GM04504 (cell line): ENCODE measurements around the gene KCNK3.
A peak's percentile ranks its signal among the peaks of the same experiment; 100 is the strongest.

ENCODE experiments used
- DNase-seq: peaks from one replicate; pipeline ENCODE4 v3.0.0-alpha.2; 2012; ENCODE audit warnings: low read depth

KCNK3 gene

GRCh38 chr2:26691881-26692278 is 642 bp upstream of the KCNK3 start:
- DNase-seq, result no peak

DNA sequence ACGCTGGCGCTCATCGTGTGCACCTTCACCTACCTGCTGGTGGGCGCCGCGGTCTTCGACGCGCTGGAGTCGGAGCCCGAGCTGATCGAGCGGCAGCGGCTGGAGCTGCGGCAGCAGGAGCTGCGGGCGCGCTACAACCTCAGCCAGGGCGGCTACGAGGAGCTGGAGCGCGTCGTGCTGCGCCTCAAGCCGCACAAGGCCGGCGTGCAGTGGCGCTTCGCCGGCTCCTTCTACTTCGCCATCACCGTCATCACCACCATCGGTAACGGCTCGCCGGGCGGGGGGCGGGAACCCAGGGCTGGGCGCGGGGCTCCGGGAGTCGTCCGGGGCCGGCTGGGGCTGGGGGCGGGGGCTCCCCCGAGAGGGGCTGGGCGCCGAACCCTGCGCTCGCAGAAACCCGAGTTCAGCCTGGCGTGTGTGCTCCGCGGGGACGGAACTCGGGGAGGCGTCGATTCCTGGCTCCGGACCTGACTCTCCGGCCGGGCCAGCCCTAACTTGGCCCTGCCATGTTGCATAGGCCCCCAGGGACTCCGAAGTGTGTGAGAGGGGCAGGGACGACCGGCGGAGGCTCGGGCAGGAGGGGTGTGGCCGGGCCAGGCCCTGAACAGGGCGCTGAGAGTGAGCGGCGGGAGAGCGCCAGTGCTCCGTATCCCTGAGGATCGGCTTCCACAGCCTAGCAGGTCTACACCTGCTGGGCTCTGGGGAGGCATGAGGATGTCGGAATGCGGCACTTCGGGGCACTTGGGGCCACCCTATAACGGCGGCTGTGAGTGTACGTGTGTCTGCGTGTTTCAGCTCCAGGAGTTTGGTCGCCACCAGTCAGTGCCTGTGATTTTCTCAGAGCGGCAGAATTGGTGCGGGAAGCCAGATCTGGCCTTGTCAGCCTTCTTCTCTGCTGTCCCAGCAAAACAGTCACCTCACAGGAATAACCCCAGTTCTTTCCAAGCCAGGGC is 651 bp downstream of the KCNK3 start:
- DNase-seq, result no peak

- no peak for DNase-seq
These were observed 1.5 kb downstream of the KCNK3 start for GRCh38 chr2:26694001-26694400.

DNA sequence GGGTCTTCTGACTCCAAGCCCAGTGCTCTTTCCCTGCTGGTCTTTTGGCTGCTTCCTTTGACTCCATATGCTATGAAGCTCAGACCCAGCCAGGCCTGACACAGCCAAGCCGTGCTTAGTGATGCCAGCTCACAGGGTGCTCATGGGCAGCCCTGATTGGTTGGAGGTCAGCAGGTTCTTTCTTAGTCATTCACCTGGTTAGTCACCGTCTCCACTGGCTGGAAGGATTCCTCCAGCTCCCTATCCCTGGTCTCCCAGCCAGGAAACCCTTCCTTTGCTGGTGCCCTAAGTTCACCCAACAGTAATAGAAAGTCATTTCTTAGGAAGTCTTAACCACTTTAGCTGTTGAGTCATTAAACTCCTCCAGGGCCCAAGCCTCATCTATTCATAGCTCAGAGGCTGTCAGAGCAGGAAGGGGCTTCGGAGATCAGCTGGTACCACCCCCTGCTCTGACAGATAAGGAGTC is 3.9 kb downstream of the KCNK3 start:
- DNase-seq, result peak; percentile 50

DNA sequence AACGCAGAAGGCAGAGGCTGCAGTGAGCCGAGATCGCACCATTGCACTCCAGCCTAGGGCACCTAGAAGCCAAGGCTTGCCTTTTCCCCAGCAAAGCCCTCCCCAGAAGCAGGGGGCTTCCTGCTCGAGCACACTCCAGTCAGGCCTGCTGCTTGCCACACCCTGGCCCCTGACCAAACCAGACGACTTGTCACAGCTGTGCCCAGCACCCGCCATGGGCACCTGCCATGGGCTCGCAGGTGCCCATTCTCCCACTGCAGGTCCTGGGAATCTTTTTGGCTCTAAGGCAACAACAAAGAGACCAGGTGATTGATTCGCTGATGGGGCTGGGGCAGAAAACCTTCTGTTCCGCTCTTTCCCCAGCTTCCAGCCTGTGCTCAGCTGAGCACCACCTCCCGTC is 4.9 kb downstream of the KCNK3 start:
- no peak for DNase-seq

DNA sequence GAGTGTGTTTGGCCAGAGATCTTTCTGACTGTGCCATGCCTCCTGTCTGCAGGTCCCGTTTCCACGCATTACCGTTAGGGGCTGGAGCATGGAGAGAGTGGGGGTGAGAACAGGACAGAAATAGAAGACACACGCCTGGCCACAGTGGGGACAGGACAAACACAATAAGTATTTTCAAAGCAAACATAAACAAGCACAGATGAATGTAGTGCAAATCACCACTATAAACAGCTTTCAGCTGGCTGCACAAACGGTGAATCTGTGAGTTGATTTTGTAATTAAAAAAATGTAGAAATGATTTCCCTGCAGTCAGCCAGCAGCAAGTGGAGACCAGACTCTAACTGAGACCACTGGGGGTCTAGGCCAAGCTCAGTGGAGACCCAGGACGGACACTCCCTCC is 6.8 kb downstream of the KCNK3 start:
- no peak for DNase-seq

DNA sequence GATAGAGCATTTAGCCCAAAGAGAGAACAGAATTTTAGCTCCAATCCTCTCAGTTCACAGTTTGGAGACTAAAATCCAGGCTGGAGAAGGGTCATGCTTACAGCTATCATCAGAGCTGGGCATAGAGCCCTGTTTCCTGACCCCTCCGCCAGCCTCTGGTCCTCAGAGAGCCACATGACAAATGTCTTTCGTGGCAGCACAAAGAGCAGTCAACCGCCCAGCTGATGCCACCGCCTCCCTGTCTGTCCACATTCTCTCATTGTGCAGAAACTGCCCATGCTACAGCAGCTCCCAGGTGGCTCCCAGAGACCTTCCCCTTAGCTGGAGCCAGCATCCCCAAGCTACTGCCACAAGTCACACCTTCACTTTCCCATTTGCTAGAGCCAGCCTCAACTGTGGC is 7.6 kb downstream of the KCNK3 start:
- no peak for DNase-seq

DNA sequence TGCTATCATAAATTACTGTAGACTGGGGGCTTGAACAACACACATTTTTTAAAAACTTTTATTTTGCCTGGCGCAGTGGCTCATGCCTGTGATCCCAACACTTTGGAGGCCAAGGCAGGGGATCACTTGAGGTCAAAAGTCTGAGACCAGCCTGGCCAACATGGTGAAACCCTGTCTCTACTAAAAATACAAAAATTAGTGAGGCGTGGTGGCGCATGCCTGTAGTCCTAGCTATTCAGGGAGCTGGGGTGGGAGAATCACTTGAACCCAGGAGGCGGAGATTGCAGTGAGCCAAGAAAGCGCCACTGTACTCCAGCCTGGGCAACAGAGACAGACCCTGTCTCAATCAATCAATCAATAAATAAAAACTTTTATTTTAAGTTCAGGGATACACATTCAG is 9.1 kb downstream of the KCNK3 start:
- DNase-seq, result no peak

- DNase-seq, result no peak
These were observed 9.5 kb downstream of the KCNK3 start for GRCh38 chr2:26702025-26702424.

- DNase-seq, result peak; percentile 60
These were observed 12.0 kb downstream of the KCNK3 start for GRCh38 chr2:26704441-26704977.

GRCh38 chr2:26705126-26705525 is 12.6 kb downstream of the KCNK3 start:
- DNase-seq, result no peak

- no peak for DNase-seq
These were observed 13.6 kb downstream of the KCNK3 start for GRCh38 chr2:26706093-26706492.

DNA sequence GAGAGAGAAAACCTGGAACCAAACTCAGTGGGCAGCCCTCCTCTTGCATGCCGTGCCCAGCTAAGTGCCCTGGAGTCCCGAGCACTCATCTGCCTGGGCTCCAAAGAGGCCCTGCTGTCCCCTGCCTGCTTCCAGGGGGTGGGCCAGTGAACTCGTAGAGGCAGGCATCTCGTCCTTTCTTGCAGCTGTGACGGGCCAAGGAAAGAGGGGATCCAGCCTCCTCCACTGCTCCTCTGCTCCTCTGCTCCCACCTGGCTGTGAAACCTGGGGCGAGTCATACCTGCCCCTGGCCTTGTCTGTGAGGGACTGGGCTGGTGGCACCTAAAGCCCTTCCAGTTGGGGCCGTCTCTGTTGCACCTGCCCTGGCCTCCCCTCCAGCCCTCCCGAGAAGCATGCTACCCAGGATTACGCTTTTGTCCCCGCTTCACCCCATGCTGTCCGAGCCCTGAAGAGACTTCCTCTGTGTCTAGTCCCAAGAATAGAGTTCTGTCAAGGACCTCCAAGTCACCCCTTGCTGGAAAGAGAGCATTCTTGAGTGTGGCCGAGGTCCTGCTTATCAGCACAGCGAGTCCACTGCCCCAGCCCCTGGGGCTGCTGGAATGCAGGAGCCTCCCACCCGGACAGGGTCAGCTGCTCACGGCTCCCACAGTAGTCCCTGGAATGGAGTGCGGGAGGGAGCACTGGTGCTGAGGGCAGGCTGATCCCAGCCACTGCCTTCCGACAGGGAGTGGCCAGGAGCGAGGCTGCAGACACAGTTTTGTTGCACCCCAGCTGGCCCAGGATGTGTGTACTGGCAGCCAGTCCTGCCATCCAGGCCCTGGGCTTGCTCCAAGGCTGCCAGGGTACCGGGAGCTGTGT is 14.3 kb downstream of the KCNK3 start:
- DNase-seq, result no peak

DNA sequence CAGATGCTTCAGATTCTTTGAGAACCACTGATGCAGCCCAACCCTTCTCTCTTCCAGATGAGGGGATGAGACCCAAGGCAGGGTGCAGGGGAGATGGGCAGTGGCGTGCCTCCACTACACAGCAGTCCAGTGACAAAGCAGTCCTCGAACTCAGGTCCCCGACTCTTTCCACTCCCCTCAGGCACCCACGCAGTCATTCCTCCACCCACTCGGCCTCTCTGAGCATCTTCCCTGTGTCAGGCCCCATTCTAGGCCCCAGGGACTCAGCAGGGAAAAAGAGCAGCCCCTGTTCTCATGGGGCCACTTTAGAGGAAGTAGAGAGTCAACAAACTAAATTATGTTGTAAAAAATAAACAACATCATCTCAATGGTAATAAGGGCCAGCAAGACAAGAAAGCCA is 15.2 kb downstream of the KCNK3 start:
- no peak for DNase-seq

GRCh38 chr2:26708457-26708856 is 15.9 kb downstream of the KCNK3 start:
- DNase-seq, result no peak

DNA sequence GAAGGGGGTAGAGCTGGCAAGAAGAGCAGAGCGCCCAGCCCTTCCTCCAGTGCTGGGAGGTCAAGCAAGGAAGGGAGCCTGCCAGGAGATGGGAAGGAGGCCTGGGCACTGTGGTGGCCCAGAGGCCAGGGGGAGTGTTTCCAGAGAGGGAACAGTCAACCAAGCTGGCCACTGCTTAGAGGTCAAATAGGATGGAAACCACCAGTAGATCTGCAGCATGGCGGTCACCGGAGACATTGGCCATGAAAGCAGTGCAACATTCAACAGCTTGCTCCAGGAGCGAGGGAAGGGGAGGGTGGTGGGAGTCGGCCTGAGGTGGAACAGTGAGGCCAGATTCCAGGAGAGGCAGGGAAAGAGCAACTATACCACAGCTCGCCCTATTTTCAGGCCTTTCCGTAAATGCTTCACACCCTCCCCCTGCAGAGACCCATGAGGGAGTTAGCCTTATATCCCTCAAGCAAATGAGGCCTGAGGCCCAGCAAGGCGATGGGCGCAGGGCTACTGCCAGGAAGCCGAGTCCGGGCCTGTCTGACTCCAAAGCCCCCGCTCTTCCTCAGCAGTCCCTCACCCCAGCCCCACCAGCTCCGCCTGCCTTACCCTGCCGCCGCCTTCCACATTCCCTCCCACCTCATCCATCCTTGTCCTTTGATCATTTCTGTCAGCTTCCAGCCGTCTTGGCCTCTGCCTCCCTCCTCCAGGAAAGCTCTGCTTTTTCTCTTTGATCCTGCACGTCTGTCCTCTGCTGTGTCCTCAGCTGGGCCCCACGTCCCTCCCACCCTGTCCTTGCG is 17.0 kb downstream of the KCNK3 start:
- DNase-seq, result no peak

GRCh38 chr2:26710145-26710544 is 17.6 kb downstream of the KCNK3 start:
- DNase-seq, result no peak

GRCh38 chr2:26710743-26711456 is 18.4 kb downstream of the KCNK3 start:
- no peak for DNase-seq

GRCh38 chr2:26711457-26712161 is 19.1 kb downstream of the KCNK3 start:
- no peak for DNase-seq
